HT1080 (cell line): ENCODE results near the gene KRCC1. TPM values are rescaled to one million over a fixed set of nuclear protein-coding genes. Genes with fewer than 3 reads are reported as not detected.

Source experiments
- DNase-seq: peaks from one replicate; pipeline ENCODE4 v3.0.0-alpha.2; 2015; ENCODE audit warnings: low read depth
- polyA plus RNA-seq, 2 experiments: library from polyadenylated mRNA; depleted of rRNA; stranded (reverse); fragments of >200 nt; gene quantifications; 2 replicates each; pipeline ENCODE4 v1.2.3, GENCODE V29; 2015
- total RNA-seq: library from RNA; depleted of rRNA; stranded (reverse); fragments of >200 nt; shearing (Covaris generic); gene quantifications from 2 replicates; pipeline ENCODE4 v1.2.3, GENCODE V29; 2014; rRNA removed

KRCC1 gene
- 7.9 and 8.0 TPM in 2 replicates for total RNA-seq
- polyA plus RNA-seq (2015; cell fraction: cytosol; rRNA removed) = 12.1 and 16.5 TPM in 2 replicates
- 7.8 and 8.2 TPM in 2 replicates for polyA plus RNA-seq (2015; cell fraction: nucleus; rRNA removed)

DNA sequence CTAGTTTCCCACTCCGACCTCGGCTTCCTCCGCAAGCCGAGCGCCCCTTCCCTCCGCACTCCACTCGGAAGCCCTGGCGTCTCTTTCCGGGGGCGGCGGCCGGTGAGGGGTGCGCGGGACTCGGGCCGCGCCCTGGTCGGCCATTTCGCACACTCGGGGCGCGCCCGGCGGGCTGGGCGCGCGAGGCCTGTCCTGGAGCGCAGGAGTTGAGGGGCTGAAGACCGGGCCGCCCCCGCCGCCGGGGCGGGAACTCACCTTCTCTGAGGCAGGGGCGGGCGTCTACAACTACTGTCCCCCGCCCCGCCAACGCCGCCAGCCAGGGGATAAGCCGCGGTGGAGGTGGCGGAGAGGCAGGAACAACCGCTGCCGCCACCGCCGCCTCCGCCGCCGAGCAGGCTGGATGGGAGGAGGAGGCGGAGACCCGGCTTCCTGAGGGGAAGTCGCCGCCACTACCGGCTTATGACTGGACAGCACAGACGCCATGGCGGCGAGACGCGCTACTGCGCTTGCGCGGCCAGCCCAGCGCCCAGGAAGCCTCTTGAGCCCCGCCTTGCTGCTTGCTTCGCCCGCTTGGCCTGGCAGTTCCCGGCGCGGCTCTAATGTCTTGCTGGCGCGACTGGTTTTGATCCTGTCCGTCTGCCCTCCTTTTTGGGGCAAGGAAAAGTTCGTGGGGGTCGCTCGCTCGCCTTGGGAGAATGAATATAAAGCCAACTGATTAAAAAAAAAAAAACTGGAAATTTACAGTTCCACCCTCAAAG lies at the start of gene KRCC1:
Gene KRCC1 (minus strand): TSS at position 413 of the 758 bp plus-strand sequence. CDS start 27,220 bp downstream, outside the sequence.
- DNase-seq = peak; percentile 93

GRCh38 chr2:88100489-88100858 lies 44.9 kb upstream of the KRCC1 start:
- DNase-seq = no peak

DNA sequence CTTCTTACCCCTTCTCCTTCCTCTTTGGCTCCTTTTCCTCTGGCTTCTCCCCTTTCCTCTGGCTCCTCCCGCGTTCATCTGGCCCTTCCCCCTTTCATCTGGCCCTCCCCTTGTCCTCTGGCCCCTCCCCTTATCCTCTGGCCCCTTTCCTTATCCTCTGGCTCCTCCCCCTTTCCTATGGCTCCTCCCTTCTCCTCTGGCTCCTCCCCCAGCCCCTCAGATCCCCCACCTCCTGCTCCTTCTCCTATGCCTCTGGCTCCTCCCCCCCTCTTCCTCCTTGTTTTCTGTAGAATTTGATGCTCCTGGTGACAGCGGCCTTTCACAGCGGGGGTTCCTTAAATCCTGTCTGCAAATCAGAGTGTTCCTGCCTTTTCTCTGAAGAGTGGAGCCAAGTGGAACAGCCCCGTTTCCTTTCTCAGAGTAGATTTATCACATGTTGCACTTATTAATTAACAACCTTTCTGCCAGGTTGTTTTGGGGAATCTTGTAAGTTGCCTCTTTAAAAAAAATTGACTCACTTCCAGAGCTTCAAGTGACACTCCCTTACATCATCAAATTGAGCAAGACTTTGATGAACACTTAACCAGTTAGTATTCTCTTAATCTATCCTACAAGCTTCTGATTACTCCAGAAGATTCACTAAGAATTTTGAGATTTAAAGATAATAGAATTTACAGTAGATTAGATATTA lies 44.4 kb upstream of the KRCC1 start:
- DNase-seq = no peak

GRCh38 chr2:88098558-88098900 lies 42.9 kb upstream of the KRCC1 start:
- DNase-seq = no peak

- DNase-seq = no peak
Observed at GRCh38 chr2:88097891-88098557, 42.4 kb upstream of the KRCC1 start.

DNA sequence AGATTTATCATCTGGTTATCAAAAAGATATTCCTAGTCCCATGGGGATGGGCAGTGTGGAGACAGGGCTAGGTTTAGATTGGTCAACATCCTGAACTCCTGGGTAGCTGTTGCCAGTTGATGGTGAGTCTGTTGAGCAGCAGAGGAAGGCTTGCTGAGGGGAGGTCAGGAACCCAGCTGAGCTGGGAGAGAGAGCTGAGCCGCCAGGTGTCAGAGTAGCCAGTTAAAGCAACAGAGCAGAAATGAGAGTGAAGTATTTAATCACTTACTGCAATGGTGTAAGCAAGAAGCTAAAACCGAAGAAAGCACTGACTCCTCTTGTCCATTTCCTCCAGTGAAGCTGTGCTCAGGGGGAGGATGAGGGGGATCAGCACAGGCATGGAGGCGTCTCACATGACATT lies 41.6 kb upstream of the KRCC1 start:
- DNase-seq = no peak

DNA sequence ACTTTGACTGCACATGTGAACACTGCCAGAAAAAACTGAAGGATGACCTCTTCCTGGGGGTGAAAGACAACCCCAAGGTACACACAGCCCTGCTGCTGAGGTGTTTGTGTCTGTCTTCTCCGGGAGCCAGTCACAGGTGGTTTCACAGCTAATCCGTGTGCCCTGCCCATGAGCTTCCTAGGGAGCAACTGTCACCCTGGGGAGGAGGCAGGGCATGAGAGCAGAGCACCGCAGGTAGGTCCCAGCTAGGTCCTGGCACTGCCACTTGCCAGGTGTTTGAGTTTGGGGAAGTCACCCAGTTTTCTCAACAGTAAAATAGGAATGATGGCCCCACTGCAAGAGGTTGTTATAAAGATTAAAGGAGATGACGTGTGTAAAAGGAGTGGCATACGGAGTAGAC lies 41.1 kb upstream of the KRCC1 start:
- DNase-seq = no peak

DNA sequence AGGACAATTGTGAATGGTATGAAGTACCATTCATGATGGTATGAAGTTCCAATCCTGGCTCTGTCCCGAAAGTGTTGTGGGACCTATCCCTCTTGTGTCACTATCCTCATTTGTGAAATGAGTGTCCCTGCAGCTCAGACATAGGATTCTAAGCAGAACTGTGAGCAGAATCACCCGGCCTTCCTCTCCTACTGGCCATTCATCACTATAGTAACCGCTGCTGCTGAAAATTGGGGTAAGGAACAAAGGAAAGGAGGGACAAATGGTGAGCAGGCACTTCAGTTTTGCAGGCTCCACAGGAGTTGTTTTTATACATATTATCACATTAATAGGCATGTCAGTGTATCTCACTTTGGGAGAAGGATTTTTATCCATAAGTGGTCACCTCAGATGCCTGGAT lies 39.4 kb upstream of the KRCC1 start:
- DNase-seq = no peak

DNA sequence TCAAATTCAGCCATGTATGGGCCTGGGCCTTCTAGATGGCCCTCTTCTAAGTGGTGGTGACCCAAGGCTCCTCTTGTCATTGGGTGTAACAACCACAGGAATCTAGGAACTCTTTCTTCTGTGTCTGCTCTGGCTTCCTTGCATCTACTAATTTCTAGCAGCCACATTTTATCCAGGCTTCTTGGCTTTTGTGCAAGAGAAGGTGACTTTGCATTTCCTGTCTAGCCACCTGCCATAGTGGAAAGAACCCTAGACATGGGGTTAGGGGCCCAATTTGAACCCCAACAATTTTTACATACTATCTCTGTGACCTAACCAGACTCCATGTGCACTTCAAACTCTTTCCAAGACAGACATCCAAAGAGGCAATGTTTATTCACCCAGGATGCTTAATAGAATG lies 37.2 kb upstream of the KRCC1 start:
- no peak for DNase-seq

DNA sequence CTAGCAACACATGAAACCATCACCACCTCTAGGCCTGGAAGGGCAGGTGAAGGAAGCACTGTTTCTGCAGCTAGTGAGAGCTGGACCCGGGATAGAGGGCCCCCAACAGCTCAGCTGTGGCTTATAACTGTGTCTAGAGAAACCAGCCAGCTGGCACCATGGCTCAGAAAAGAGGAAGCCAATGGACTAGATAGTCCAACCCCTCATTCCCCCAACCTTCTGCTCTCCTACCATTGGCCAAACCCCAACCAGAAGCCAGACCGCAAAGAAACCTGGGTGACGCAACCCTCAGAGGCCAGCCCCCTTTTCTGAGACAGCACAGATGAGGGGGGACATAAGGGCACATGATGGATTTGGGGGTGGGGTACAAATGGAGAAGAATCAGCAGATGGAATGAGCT lies 36.4 kb upstream of the KRCC1 start:
- no peak for DNase-seq

- no peak for DNase-seq
Observed at GRCh38 chr2:88090446-88091283, 35.1 kb upstream of the KRCC1 start.

- DNase-seq = no peak
Observed at GRCh38 chr2:88088999-88089398, 33.4 kb upstream of the KRCC1 start.

DNA sequence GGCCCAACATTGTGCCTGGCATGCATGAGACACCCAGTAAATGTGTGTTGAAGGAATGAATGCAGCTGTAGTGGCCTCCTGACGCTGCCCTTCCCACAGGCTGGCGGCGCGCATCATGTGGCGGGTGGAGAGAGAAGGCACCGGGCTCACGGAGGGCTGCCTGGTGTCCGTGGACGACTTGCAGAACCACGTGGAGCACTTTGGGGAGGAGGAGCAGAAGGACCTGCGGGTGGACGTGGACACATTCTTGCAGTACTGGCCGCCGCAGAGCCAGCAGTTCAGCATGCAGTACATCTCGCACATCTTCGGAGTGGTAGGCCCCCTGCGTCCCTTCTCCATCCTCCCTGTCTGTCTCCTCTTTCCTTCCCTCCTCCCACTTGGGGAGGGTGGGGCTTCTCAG lies 32.2 kb upstream of the KRCC1 start:
- no peak for DNase-seq

- no peak for DNase-seq
Observed at GRCh38 chr2:88087073-88087472, 31.5 kb upstream of the KRCC1 start.

GRCh38 chr2:88086401-88086800 lies 30.8 kb upstream of the KRCC1 start:
- DNase-seq = no peak

GRCh38 chr2:88085602-88086001 lies 30.0 kb upstream of the KRCC1 start:
- DNase-seq = no peak

- no peak for DNase-seq
Observed at GRCh38 chr2:88085099-88085498, 29.5 kb upstream of the KRCC1 start.

GRCh38 chr2:88082781-88083180 lies 27.2 kb upstream of the KRCC1 start:
- DNase-seq = no peak

DNA sequence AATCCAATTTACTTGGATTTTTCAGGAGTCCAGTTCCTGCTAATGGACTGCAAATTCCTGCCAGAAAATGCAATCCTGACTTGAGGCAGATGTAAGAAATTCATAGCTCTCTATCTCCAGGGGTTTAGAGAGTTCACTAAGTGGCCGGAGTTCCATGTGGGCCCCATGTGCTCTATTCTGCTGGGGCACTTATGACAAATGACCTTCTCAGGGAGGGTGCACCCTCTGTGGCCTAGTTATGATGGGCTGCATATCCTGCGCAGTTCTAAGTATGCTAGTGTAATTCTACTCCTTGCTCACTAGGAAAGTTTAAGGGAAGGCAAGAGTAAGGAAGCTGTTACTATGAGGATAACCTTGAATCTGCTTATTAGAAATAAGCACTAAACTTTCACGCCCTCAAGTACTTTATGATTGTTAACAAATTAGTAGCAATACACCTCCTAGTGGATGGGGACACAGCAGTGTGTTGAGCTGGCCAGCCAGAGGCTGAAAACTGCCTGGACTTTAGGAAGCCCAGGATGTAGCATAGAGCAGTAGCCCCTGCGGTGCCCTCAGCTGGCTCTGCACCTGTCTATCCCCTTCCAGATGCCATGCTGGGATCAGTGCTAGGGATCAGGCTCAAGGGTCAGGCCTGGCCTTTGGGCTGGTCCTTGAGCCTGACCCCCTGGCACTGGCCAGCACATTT lies 26.5 kb upstream of the KRCC1 start:
- DNase-seq = no peak

DNA sequence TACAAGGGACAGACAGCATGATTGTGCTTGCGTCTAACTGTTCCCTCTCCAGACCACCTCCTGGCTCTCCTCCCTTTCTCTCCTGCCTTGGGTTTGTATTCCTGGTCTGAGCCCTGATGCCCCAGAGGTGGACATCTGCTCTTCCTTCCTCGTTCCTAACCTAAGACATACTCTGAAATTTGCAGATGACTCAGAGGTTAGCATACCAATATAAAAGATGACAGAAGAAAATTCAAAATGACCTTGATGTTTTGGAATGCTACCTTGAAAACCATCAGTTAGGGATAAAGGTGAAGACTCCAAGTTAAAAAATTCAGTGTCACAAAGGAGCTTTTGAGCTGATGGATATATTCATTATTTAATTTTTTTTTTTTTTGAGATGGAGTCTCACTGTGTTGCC lies 25.0 kb upstream of the KRCC1 start:
- no peak for DNase-seq

GRCh38 chr2:88078643-88079172 lies 23.1 kb upstream of the KRCC1 start:
- no peak for DNase-seq
